ENCODE results near the gene FLNB.

Gene FLNB

DNA sequence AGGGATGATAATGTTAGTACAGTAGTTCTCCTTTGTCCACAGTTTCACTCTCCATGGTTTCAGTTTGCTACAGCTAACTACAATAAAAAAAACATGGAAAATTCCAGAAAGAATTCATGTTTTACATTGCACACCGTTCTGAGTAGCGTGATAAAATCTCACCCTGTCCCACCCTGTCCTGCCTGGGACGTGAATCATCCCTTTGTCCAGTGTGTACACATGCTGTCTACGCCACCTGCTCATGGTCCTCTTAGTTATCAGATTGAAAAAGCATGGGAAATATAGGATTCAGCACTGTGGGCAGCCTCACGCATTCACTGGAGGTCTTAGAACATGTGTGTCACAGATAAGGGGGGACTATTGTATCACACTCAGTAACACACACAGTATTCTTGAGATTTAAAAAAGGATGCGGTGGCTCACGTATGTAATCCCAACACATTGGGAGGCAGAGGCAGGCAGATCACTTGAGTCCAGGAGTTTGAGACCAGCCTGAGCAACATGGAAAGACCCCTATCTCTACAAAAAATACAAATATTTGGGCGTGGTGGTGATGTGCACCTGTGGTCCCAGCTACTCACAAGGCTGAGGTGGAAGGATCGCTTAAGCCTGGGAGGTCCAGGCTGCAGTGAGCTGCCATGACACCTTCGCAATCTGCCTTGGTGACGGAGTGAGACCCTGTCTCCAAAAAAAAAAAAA lies 8.7 kb upstream of the FLNB start:
- TF ChIP-seq ZNF70 (CRISPR knock-in tag; IDR thresholded peaks at IDR 0.05) (no peak), ZNF8 (CRISPR knock-in tag; IDR thresholded peaks at IDR 0.05) (no peak), TOX (CRISPR knock-in tag; IDR thresholded peaks at IDR 0.05; ENCODE audit: borderline replicate concordance) (no peak), RARB (CRISPR knock-in tag; IDR thresholded peaks at IDR 0.05) (no peak), PPARA (CRISPR knock-in tag; IDR thresholded peaks at IDR 0.05; ENCODE audit: borderline replicate concordance) (no peak), ZC3H10 (CRISPR knock-in tag; IDR thresholded peaks at IDR 0.05) (no peak), CSDC2 (CRISPR knock-in tag; IDR thresholded peaks at IDR 0.05) (no peak), ISL1 (CRISPR knock-in tag; IDR thresholded peaks at IDR 0.05) (no peak), ZFP30 (CRISPR knock-in tag; IDR thresholded peaks at IDR 0.05) (no peak), ZFP3 (CRISPR knock-in tag; IDR thresholded peaks at IDR 0.05) (no peak), ZNF565 (CRISPR knock-in tag; conservative IDR thresholded peaks at IDR 0.05; ENCODE audit: low read depth) (no peak), GLIS3 (CRISPR knock-in tag; IDR thresholded peaks at IDR 0.05) (no peak), SNAI2 (CRISPR knock-in tag; IDR thresholded peaks at IDR 0.05) (no peak), ARNTL (CRISPR knock-in tag; IDR thresholded peaks at IDR 0.05; ENCODE audit: borderline replicate concordance, low read depth) (no peak), BACH2 (CRISPR knock-in tag; IDR thresholded peaks at IDR 0.05; ENCODE audit: borderline replicate concordance) (no peak), ESRRG (CRISPR knock-in tag; IDR thresholded peaks at IDR 0.05) (no peak)
- TF ChIP-seq, protein P1, sequence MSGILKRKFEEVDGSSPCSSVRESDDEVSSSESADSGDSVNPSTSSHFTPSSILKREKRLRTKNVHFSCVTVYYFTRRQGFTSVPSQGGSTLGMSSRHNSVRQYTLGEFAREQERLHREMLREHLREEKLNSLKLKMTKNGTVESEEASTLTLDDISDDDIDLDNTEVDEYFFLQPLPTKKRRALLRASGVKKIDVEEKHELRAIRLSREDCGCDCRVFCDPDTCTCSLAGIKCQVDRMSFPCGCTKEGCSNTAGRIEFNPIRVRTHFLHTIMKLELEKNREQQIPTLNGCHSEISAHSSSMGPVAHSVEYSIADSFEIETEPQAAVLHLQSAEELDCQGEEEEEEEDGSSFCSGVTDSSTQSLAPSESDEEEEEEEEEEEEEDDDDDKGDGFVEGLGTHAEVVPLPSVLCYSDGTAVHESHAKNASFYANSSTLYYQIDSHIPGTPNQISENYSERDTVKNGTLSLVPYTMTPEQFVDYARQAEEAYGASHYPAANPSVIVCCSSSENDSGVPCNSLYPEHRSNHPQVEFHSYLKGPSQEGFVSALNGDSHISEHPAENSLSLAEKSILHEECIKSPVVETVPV (CRISPR knock-in tag; IDR thresholded peaks at IDR 0.05) = no peak
- TF ChIP-seq, protein P2, sequence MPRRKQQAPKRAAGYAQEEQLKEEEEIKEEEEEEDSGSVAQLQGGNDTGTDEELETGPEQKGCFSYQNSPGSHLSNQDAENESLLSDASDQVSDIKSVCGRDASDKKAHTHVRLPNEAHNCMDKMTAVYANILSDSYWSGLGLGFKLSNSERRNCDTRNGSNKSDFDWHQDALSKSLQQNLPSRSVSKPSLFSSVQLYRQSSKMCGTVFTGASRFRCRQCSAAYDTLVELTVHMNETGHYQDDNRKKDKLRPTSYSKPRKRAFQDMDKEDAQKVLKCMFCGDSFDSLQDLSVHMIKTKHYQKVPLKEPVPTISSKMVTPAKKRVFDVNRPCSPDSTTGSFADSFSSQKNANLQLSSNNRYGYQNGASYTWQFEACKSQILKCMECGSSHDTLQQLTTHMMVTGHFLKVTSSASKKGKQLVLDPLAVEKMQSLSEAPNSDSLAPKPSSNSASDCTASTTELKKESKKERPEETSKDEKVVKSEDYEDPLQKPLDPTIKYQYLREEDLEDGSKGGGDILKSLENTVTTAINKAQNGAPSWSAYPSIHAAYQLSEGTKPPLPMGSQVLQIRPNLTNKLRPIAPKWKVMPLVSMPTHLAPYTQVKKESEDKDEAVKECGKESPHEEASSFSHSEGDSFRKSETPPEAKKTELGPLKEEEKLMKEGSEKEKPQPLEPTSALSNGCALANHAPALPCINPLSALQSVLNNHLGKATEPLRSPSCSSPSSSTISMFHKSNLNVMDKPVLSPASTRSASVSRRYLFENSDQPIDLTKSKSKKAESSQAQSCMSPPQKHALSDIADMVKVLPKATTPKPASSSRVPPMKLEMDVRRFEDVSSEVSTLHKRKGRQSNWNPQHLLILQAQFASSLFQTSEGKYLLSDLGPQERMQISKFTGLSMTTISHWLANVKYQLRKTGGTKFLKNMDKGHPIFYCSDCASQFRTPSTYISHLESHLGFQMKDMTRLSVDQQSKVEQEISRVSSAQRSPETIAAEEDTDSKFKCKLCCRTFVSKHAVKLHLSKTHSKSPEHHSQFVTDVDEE (CRISPR knock-in tag; IDR thresholded peaks at IDR 0.05) = no peak
- TF ChIP-seq, protein P3, sequence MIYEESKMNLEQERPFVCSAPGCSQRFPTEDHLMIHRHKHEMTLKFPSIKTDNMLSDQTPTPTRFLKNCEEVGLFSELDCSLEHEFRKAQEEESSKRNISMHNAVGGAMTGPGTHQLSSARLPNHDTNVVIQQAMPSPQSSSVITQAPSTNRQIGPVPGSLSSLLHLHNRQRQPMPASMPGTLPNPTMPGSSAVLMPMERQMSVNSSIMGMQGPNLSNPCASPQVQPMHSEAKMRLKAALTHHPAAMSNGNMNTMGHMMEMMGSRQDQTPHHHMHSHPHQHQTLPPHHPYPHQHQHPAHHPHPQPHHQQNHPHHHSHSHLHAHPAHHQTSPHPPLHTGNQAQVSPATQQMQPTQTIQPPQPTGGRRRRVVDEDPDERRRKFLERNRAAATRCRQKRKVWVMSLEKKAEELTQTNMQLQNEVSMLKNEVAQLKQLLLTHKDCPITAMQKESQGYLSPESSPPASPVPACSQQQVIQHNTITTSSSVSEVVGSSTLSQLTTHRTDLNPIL (CRISPR knock-in tag; IDR thresholded peaks at IDR 0.05; ENCODE audit: low read depth) = no peak
- TF ChIP-seq, protein P4, sequence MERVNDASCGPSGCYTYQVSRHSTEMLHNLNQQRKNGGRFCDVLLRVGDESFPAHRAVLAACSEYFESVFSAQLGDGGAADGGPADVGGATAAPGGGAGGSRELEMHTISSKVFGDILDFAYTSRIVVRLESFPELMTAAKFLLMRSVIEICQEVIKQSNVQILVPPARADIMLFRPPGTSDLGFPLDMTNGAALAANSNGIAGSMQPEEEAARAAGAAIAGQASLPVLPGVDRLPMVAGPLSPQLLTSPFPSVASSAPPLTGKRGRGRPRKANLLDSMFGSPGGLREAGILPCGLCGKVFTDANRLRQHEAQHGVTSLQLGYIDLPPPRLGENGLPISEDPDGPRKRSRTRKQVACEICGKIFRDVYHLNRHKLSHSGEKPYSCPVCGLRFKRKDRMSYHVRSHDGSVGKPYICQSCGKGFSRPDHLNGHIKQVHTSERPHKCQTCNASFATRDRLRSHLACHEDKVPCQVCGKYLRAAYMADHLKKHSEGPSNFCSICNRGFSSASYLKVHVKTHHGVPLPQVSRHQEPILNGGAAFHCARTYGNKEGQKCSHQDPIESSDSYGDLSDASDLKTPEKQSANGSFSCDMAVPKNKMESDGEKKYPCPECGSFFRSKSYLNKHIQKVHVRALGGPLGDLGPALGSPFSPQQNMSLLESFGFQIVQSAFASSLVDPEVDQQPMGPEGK (CRISPR knock-in tag; IDR thresholded peaks at IDR 0.05; ENCODE audit: borderline replicate concordance) = no peak
- peak; percentile 30; the same call in 2 of the 3 replicates for ATAC-seq

DNA sequence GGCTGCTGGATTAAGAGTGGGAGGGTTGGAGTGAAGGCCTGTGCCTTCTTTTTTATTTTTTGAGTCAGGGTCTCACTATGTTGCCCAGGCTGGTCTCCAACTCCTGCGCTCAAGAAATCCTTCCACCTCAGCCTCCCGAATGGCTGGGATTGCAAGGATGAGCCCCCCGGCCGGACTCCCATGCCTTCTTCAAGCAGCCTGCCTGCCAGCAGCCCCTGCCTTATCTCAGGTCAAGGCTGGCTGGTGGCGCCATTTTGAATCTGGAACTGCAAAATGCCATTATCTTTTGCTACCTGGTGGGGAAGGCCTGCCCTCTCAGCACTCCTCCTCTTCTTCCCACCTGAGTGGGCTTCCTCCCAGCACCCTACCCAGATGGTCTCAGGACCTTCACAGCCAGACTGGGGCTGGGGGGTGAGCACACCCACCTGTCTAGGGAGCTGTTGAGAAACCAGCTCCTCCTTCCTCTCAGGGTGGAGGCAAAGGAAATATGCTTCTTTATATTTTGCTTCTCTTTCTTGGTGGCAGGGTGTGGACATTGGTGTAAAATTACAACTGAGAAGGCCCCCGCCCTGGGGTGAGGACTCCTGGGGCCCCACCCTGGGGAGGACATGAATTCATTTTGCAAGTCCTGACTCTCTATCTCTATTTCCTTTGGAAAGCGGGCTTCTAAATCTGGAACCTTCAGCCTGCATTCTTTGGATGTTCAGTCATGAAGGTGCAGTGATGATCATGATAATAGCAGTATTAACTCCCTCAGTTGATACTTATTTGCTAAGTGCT lies 7.7 kb upstream of the FLNB start:
- ATAC-seq = no peak
- no peak for TF ChIP-seq ZFP30 (CRISPR knock-in tag; IDR thresholded peaks at IDR 0.05)
- no peak for TF ChIP-seq CSDC2 (CRISPR knock-in tag; IDR thresholded peaks at IDR 0.05)
- TF ChIP-seq, protein P1 (CRISPR knock-in tag; IDR thresholded peaks at IDR 0.05) = no peak
- TF ChIP-seq SNAI2 (CRISPR knock-in tag; IDR thresholded peaks at IDR 0.05) = no peak
- TF ChIP-seq ZNF565 (CRISPR knock-in tag; conservative IDR thresholded peaks at IDR 0.05; ENCODE audit: low read depth) = no peak
- TF ChIP-seq, protein P4 (CRISPR knock-in tag; IDR thresholded peaks at IDR 0.05; ENCODE audit: borderline replicate concordance) = no peak
- TF ChIP-seq TCF4 (CRISPR knock-in tag; IDR thresholded peaks at IDR 0.05; ENCODE audit: borderline replicate concordance) = no peak

Data from SK-N-SH treated with all-trans-retinoic acid at 6 μM for 48 hours (cell line).